ENCODE measurements around the gene PRADC1.

PRADC1 gene

DNA sequence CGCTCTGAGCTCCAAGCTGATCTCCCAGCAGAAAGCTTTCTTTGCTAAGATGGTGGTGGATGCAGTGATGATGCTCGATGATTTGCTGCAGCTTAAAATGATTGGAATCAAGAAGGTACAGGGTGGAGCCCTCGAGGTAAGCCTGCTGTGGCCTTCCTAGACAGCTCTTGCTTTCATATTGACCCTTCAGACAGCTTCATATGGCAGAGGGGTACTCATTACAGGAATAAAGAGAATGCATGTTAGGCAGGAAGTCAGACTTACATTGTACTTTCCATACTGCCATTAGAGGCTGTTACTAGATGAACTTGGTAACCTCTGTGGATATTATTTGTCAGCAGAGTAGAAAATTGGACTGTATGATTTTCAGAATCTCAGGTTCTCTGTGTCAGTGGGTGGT, 11.5 kb upstream of the PRADC1 start:
- no peak overlapping the region for H3K4me3 ChIP-seq (ENCODE audit: low read depth, low read length)
- H3K9me3 ChIP-seq (ENCODE audit: control insufficient read depth, insufficient read depth, low read length) = no peaks in the 10 kb centered on the region
- no peaks in the 10 kb centered on the region for H3K4me1 ChIP-seq (ENCODE audit: control insufficient read depth, insufficient read depth, low read length)
- H3K36me3 ChIP-seq (ENCODE audit: control insufficient read depth, insufficient read depth, low read length) = peaks cover 68% of the 10 kb centered on the region
- no peaks in the 10 kb centered on the region for H3K27me3 ChIP-seq (ENCODE audit: control insufficient read depth, insufficient read depth, low read length)
- no peak overlapping the region for H3K9ac ChIP-seq (ENCODE audit: low read depth, low read length)

GRCh38 chr2:73243884-73244570, 11.0 kb upstream of the PRADC1 start:
- Histone ChIP-seq H3K4me3 (ENCODE audit: low read depth, low read length) (no peak overlapping the region), H3K27me3 (ENCODE audit: control insufficient read depth, insufficient read depth, low read length) (no peaks in the 10 kb centered on the region), H3K36me3 (ENCODE audit: control insufficient read depth, insufficient read depth, low read length) (peaks cover 65% of the 10 kb centered on the region), H3K9me3 (ENCODE audit: control insufficient read depth, insufficient read depth, low read length) (no peaks in the 10 kb centered on the region), H3K4me1 (ENCODE audit: control insufficient read depth, insufficient read depth, low read length) (no peaks in the 10 kb centered on the region), H3K9ac (ENCODE audit: low read depth, low read length) (no peak overlapping the region)

GRCh38 chr2:73239776-73240175, 6.7 kb upstream of the PRADC1 start:
- H3K4me3 ChIP-seq (ENCODE audit: low read depth, low read length) = no peak overlapping the region
- peaks cover 30% of the 10 kb centered on the region for H3K36me3 ChIP-seq (ENCODE audit: control insufficient read depth, insufficient read depth, low read length)

DNA sequence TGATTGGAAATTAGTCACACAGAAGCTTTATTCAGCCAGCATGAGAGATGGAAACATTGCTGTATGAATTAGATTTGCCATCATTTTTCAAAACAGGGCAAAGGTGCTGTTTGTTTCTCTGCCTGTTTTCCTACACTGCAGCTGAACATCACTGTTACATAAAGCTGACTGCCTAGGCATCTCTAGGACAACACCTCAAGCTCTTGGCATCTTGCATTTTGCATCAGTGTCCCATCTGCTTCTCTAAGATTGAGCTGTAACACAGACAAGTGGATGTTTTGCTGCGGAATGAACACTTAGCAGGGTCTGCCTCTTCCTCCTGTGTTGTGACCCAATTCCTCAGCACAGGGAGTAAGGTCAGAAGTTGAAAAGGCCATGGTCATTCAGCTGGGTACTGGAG, 5.9 kb upstream of the PRADC1 start:
- H3K27me3 ChIP-seq (ENCODE audit: control insufficient read depth, insufficient read depth, low read length) = no peaks in the 10 kb centered on the region
- H3K36me3 ChIP-seq (ENCODE audit: control insufficient read depth, insufficient read depth, low read length) = peaks cover 23% of the 10 kb centered on the region
- H3K9ac ChIP-seq (ENCODE audit: low read depth, low read length) = no peak overlapping the region

More at GRCh38 chr2:73239776-73240175, 6.7 kb upstream of the PRADC1 start:
- H3K9me3 ChIP-seq (ENCODE audit: control insufficient read depth, insufficient read depth, low read length) = no peaks in the 10 kb centered on the region
- H3K9ac ChIP-seq (ENCODE audit: low read depth, low read length) = no peak overlapping the region
- no peaks in the 10 kb centered on the region for H3K27me3 ChIP-seq (ENCODE audit: control insufficient read depth, insufficient read depth, low read length)
- peaks cover 7% of the 10 kb centered on the region for H3K4me1 ChIP-seq (ENCODE audit: control insufficient read depth, insufficient read depth, low read length)

DNA sequence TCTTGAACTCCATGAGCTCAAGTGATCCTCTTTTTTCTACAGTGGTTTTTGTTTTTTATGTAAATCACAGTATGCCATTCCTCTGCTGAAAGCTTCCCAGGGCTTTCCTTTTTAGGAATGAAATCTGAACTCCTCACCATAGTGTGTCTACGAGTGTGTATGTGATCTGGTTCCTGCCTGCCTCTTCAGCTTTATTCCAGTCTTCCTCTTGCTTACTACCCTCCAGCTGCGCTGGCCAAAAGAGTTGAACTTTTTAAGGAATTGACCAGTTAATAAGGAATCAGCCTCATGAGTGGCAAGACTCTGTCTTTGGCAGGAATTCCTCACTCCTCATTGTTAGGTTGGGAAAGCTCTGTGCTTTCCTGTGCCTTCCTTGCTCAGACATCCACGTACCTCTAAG, 5.1 kb upstream of the PRADC1 start:
- peaks cover 17% of the 10 kb centered on the region for H3K36me3 ChIP-seq (ENCODE audit: control insufficient read depth, insufficient read depth, low read length)
- peak overlapping the region; percentile 24 for H3K4me3 ChIP-seq (ENCODE audit: low read depth, low read length)
- H3K4me1 ChIP-seq (ENCODE audit: control insufficient read depth, insufficient read depth, low read length) = peaks cover 7% of the 10 kb centered on the region
- H3K9me3 ChIP-seq (ENCODE audit: control insufficient read depth, insufficient read depth, low read length) = no peaks in the 10 kb centered on the region
- peak overlapping the region; percentile 74 for H3K9ac ChIP-seq (ENCODE audit: low read depth, low read length)
- no peaks in the 10 kb centered on the region for H3K27me3 ChIP-seq (ENCODE audit: control insufficient read depth, insufficient read depth, low read length)

More for the DNA sequence above, 5.9 kb upstream of the PRADC1 start:
- H3K4me3 ChIP-seq (ENCODE audit: low read depth, low read length) = no peak overlapping the region
- H3K4me1 ChIP-seq (ENCODE audit: control insufficient read depth, insufficient read depth, low read length) = peaks cover 7% of the 10 kb centered on the region
- H3K9me3 ChIP-seq (ENCODE audit: control insufficient read depth, insufficient read depth, low read length) = no peaks in the 10 kb centered on the region

DNA sequence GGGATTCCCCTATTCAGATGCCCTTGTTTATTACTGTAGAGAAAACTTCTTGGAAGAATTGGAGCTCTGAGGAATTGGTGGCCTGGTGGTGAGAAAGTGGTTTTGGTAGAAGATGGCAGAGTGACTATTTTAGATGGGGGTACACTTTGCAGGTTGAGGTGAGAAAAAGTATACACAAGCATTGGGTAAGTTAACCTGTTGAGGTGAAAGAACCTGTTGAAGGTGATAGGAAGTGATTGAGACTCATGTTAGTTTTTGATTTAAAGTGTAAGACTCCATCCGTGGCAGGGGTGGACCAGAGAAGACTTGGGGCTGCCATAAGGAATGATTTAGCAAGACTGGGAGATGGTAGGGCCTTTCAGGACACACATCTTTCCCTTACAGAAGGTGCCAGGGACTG, 4.1 kb upstream of the PRADC1 start:
- H3K36me3 ChIP-seq (ENCODE audit: control insufficient read depth, insufficient read depth, low read length) = peaks cover 9% of the 10 kb centered on the region
- no peaks in the 10 kb centered on the region for H3K9me3 ChIP-seq (ENCODE audit: control insufficient read depth, insufficient read depth, low read length)

GRCh38 chr2:73235315-73236028, 2.4 kb upstream of the PRADC1 start:
- Histone ChIP-seq H3K9me3 (ENCODE audit: control insufficient read depth, insufficient read depth, low read length) (no peaks in the 10 kb centered on the region), H3K4me1 (ENCODE audit: control insufficient read depth, insufficient read depth, low read length) (peaks cover 11% of the 10 kb centered on the region), H3K4me3 (ENCODE audit: low read depth, low read length) (peak overlapping the region; percentile 99), H3K36me3 (ENCODE audit: control insufficient read depth, insufficient read depth, low read length) (peaks cover 9% of the 10 kb centered on the region), H3K9ac (ENCODE audit: low read depth, low read length) (peak overlapping the region; percentile 99), H3K27me3 (ENCODE audit: control insufficient read depth, insufficient read depth, low read length) (peaks cover 3% of the 10 kb centered on the region)

More for the DNA sequence above, 4.1 kb upstream of the PRADC1 start:
- peaks cover 11% of the 10 kb centered on the region for H3K4me1 ChIP-seq (ENCODE audit: control insufficient read depth, insufficient read depth, low read length)
- H3K9ac ChIP-seq (ENCODE audit: low read depth, low read length) = no peak overlapping the region
- peaks cover 3% of the 10 kb centered on the region for H3K27me3 ChIP-seq (ENCODE audit: control insufficient read depth, insufficient read depth, low read length)
- H3K4me3 ChIP-seq (ENCODE audit: low read depth, low read length) = no peak overlapping the region

GRCh38 chr2:73233932-73234832, 1.1 kb upstream of the PRADC1 start, which contains the start of gene CCT7:
Gene CCT7, plus strand, starts transcription at chr2:73234308. Its CDS starts 71 bp downstream, at chr2:73234379.
- peak within 1 kb of the TSS; percentile 99 for H3K4me3 ChIP-seq (ENCODE audit: low read depth, low read length)
- peaks cover 3% of the 10 kb centered on the region for H3K27me3 ChIP-seq (ENCODE audit: control insufficient read depth, insufficient read depth, low read length)
- H3K36me3 ChIP-seq (ENCODE audit: control insufficient read depth, insufficient read depth, low read length) = no peaks in the 10 kb centered on the region
- H3K9ac ChIP-seq (ENCODE audit: low read depth, low read length) = peak within 1 kb of the TSS; percentile 99
- no peaks in the 10 kb centered on the region for H3K9me3 ChIP-seq (ENCODE audit: control insufficient read depth, insufficient read depth, low read length)
- peaks cover 11% of the 10 kb centered on the region for H3K4me1 ChIP-seq (ENCODE audit: control insufficient read depth, insufficient read depth, low read length)

DNA sequence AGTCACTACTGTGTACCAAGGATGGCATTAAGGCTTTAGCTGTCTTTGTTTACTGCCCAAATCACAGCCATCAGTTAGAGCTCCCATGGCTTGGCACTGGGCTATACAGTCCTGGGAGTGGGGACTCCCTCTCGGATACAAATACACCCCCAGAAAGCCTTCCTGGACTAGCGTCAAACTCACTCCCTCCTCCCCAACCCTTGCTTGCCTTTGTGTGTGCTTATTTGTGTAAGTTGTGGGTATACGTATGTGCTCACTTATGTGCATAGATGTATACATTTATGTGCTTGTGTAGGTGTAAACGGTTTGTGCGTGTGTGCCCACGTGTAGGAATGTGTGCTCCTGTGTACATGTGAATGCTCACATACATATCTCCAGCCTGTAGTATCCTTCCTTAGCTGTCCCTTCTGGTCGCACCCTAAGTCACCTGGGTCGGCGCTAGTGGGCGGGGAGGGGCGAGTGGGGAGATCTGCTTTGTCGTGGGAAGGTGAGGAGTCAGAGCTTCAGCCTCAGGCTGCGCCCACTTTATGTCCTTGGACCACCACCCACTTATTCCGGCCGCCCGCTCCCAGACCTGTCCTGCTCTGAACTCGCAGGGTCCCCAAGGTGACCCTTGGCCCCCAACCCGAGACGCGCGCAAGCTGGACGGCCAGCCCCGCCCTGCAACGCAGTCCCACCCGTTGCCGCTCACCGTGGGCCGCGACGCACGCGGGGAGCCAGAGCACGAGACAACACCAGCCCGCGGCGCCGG, 461 bp downstream of the PRADC1 start:
- Histone ChIP-seq H3K9ac (ENCODE audit: low read depth, low read length) (no peak overlapping the region), H3K4me1 (ENCODE audit: control insufficient read depth, insufficient read depth, low read length) (peaks cover 6% of the 10 kb centered on the region), H3K4me3 (ENCODE audit: low read depth, low read length) (peak overlapping the region; percentile 99), H3K27me3 (ENCODE audit: control insufficient read depth, insufficient read depth, low read length) (peaks cover 3% of the 10 kb centered on the region), H3K36me3 (ENCODE audit: control insufficient read depth, insufficient read depth, low read length) (peaks cover 4% of the 10 kb centered on the region), H3K9me3 (ENCODE audit: control insufficient read depth, insufficient read depth, low read length) (no peaks in the 10 kb centered on the region)

GRCh38 chr2:73228631-73229030, 4.4 kb downstream of the PRADC1 start:
- Histone ChIP-seq H3K4me1 (ENCODE audit: control insufficient read depth, insufficient read depth, low read length) (peaks cover 4% of the 10 kb centered on the region), H3K27me3 (ENCODE audit: control insufficient read depth, insufficient read depth, low read length) (peaks cover 3% of the 10 kb centered on the region), H3K4me3 (ENCODE audit: low read depth, low read length) (no peak overlapping the region), H3K9ac (ENCODE audit: low read depth, low read length) (no peak overlapping the region), H3K9me3 (ENCODE audit: control insufficient read depth, insufficient read depth, low read length) (no peaks in the 10 kb centered on the region), H3K36me3 (ENCODE audit: control insufficient read depth, insufficient read depth, low read length) (peaks cover 14% of the 10 kb centered on the region)

GRCh38 chr2:73227086-73227485, 6.0 kb downstream of the PRADC1 start:
- Histone ChIP-seq H3K9me3 (ENCODE audit: control insufficient read depth, insufficient read depth, low read length) (no peaks in the 10 kb centered on the region), H3K9ac (ENCODE audit: low read depth, low read length) (no peak overlapping the region), H3K27me3 (ENCODE audit: control insufficient read depth, insufficient read depth, low read length) (no peaks in the 10 kb centered on the region), H3K4me1 (ENCODE audit: control insufficient read depth, insufficient read depth, low read length) (no peaks in the 10 kb centered on the region), H3K4me3 (ENCODE audit: low read depth, low read length) (no peak overlapping the region), H3K36me3 (ENCODE audit: control insufficient read depth, insufficient read depth, low read length) (peaks cover 20% of the 10 kb centered on the region)
